IMR-90 (cell line): Measurements from ENCODE around the gene CDH13. TPM values are rescaled to one million over a fixed set of nuclear protein-coding genes. Genes with fewer than 3 reads are reported as not detected.

Experiments
- ATAC-seq: fragments of 200-7000 bp; cut with Tn5 transposase; 2 replicates; pipeline ENCODE4 v1.9.1; 2020; ENCODE audit warnings: low read depth, mild to moderate bottlenecking, moderate library complexity
- BruUV-seq: library from RNA; stranded (reverse); fragments of 400-500 nt; replicated peaks from 2 replicates; lab custom pipeline; 2021; lab: Mats Ljungman, UMichigan
- CTCF ChIA-PET: fragments of 300-600 bp; formaldehyde crosslinking; extraction: SDS; loops from one replicate; lab custom pipeline; 2021; ENCODE audit warnings: antibody characterized with exemption; lab: Yijun Ruan, JAX
- POLR2A ChIA-PET: fragments of 300-600 bp; sonication (Branson Sonifier 250); formaldehyde crosslinking; loops from one replicate; lab custom pipeline; 2022; ENCODE audit warnings: antibody characterized with exemption; ENCODE audit not compliant: unreplicated experiment; lab: Charles Lee
- DNase-seq: peaks from one replicate; pipeline ENCODE4 v3.0.0; 2013
- H2AFZ ChIP-seq: replicated peaks from 2 replicates; pipeline ENCODE3; 2013; ENCODE audit warnings: low read length, mild to moderate bottlenecking; ENCODE audit not compliant: poor library complexity
- H2AK5ac ChIP-seq: 2 replicates; pipeline ENCODE4 v1.6.1; 2013; ENCODE audit warnings: low read depth, low read length, inconsistent platforms
- H2AK9ac ChIP-seq: replicated peaks from 2 replicates; pipeline ENCODE3; 2013; ENCODE audit warnings: mild to moderate bottlenecking, low read depth, low read length, moderate library complexity; ENCODE audit not compliant: poor library complexity
- H2BK120ac ChIP-seq: 2 replicates; pipeline ENCODE4 v1.6.1; 2013; ENCODE audit warnings: low read depth, low read length, inconsistent platforms
- H2BK15ac ChIP-seq: 3 replicates; pipeline ENCODE4 v1.6.1; 2013; ENCODE audit warnings: low read depth, low read length, inconsistent platforms
- H2BK20ac ChIP-seq: 2 replicates; pipeline ENCODE4 v1.6.1; 2013; ENCODE audit warnings: low read depth, mild to moderate bottlenecking, inconsistent platforms, low read length, moderate library complexity
- H2BK5ac ChIP-seq: 2 replicates; pipeline ENCODE4 v1.6.1; 2013; ENCODE audit warnings: mild to moderate bottlenecking, low read depth, low read length, inconsistent platforms; ENCODE audit not compliant: poor library complexity, severe bottlenecking
- H3K14ac ChIP-seq: replicated peaks from 2 replicates; pipeline ENCODE4 v1.6.1; 2013; ENCODE audit warnings: low read depth, low read length, inconsistent platforms
- H3K18ac ChIP-seq: 2 replicates; pipeline ENCODE4 v1.6.1; 2013; ENCODE audit warnings: low read depth, low read length, control low read depth
- H3K23ac ChIP-seq: 2 replicates; pipeline ENCODE4 v1.6.1; 2013; ENCODE audit warnings: low read depth, low read length, inconsistent platforms
- H3K27ac ChIP-seq: 2 replicates; pipeline ENCODE4 v1.5.1; 2013; ENCODE audit warnings: mild to moderate bottlenecking, control low read depth, low read length; ENCODE audit not compliant: insufficient read depth
- H3K27me3 ChIP-seq: 2 replicates; pipeline ENCODE4 v1.6.1; 2013; ENCODE audit warnings: low read length; ENCODE audit not compliant: control insufficient read depth, insufficient read depth
- H3K36me3 ChIP-seq: 2 replicates; pipeline ENCODE4 v1.6.1; 2013; ENCODE audit warnings: low read length, mixed read lengths; ENCODE audit not compliant: control insufficient read depth, insufficient read depth
- H3K4ac ChIP-seq: 2 replicates; pipeline ENCODE4 v1.6.1; 2013; ENCODE audit warnings: low read depth, low read length, inconsistent platforms
- H3K4me1 ChIP-seq: 2 replicates; pipeline ENCODE4 v1.6.1; 2013; ENCODE audit warnings: low read length, mixed read lengths; ENCODE audit not compliant: control insufficient read depth, insufficient read depth
- H3K4me2 ChIP-seq: 2 replicates; pipeline ENCODE4 v1.6.1; 2013; ENCODE audit warnings: low read depth, mild to moderate bottlenecking, control low read depth, low read length, moderate library complexity
- H3K4me3 ChIP-seq: 2 replicates; pipeline ENCODE4 v1.5.1; 2013; ENCODE audit warnings: low read depth, mild to moderate bottlenecking, control low read depth, low read length, moderate library complexity; ENCODE audit not compliant: insufficient read depth
- H3K56ac ChIP-seq: 2 replicates; pipeline ENCODE4 v1.6.1; 2013; ENCODE audit warnings: low read length, inconsistent platforms; ENCODE audit not compliant: insufficient read depth; ENCODE audit errors: extremely low read depth
- H3K79me1 ChIP-seq, 2 experiments: 2 replicates each; pipeline ENCODE4 v1.6.1; 2013; ENCODE audit warnings: low read length in 2 of 2, inconsistent platforms in 1 of 2, low read depth in 1 of 2
- H3K9ac ChIP-seq: 2 replicates; pipeline ENCODE4 v1.6.1; 2013; ENCODE audit warnings: low read depth, low read length, control low read depth
- H3K9me1 ChIP-seq: 2 replicates; pipeline ENCODE4 v1.6.1; 2013; ENCODE audit warnings: low read length, inconsistent platforms; ENCODE audit not compliant: insufficient read depth
- H3K9me3 ChIP-seq: 2 replicates; pipeline ENCODE4 v1.6.1; 2013; ENCODE audit warnings: low read length; ENCODE audit not compliant: control insufficient read depth, insufficient read depth
- H4K20me1 ChIP-seq: 2 replicates; pipeline ENCODE4 v1.6.1; 2013; ENCODE audit warnings: low read length, inconsistent platforms; ENCODE audit not compliant: insufficient read depth
- H4K5ac ChIP-seq: 2 replicates; pipeline ENCODE4 v1.6.1; 2013; ENCODE audit warnings: mild to moderate bottlenecking, low read depth, low read length, control low read depth
- H4K8ac ChIP-seq, 2 experiments: 2 replicates each; pipeline ENCODE4 v1.6.1; 2013; ENCODE audit warnings: low read depth in 2 of 2, low read length in 2 of 2, control low read depth in 1 of 2, inconsistent platforms in 1 of 2
- H4K91ac ChIP-seq: 2 replicates; pipeline ENCODE4 v1.6.1; 2013; ENCODE audit warnings: low read depth, low read length, inconsistent platforms; ENCODE audit not compliant: insufficient read depth
- BHLHE40 ChIP-seq: fragments of 150-350 bp; IDR thresholded peaks from 2 replicates; pipeline ENCODE4 v1.6.1; 2016; ENCODE audit warnings: mild to moderate bottlenecking, low read depth, low read length
- CEBPB ChIP-seq: IDR thresholded peaks from 2 replicates; pipeline ENCODE4 v1.6.1; 2012; ENCODE audit warnings: low read depth, low read length, improper control_type of control experiment
- CHD1 ChIP-seq: IDR thresholded peaks from 2 replicates; pipeline ENCODE4 v1.6.1; 2012; ENCODE audit warnings: low read depth, low read length, improper control_type of control experiment
- CTCF ChIP-seq: conservative IDR thresholded peaks from 2 replicates; pipeline ENCODE4 v1.5.1; 2012; ENCODE audit warnings: mild to moderate bottlenecking, low read depth, low read length, improper control_type of control experiment
- ELK1 ChIP-seq: fragments of 150-350 bp; IDR thresholded peaks from 2 replicates; pipeline ENCODE4 v1.6.1; 2016; ENCODE audit warnings: low read depth, mild to moderate bottlenecking, low read length, moderate library complexity, borderline replicate concordance
- FOS ChIP-seq: fragments of 150-350 bp; IDR thresholded peaks from 2 replicates; pipeline ENCODE4 v1.6.1; 2016; ENCODE audit warnings: low read depth, low read length
- MAZ ChIP-seq: IDR thresholded peaks from 2 replicates; pipeline ENCODE4 v1.6.1; 2012; ENCODE audit warnings: low read depth, mild to moderate bottlenecking, low read length, improper control_type of control experiment, moderate library complexity, borderline replicate concordance
- MXI1 ChIP-seq: IDR thresholded peaks from 2 replicates; pipeline ENCODE4 v1.6.1; 2012; ENCODE audit warnings: low read depth, mild to moderate bottlenecking, low read length, moderate library complexity, borderline replicate concordance
- NFE2L2 ChIP-seq: fragments of 150-350 bp; IDR thresholded peaks from 2 replicates; pipeline ENCODE4 v1.6.1; 2016; ENCODE audit warnings: low read depth, mild to moderate bottlenecking, low read length
- POLR2A ChIP-seq: IDR thresholded peaks from 2 replicates; pipeline ENCODE4 v1.6.1; 2012; ENCODE audit warnings: mild to moderate bottlenecking, low read depth, low read length
- RAD21 ChIP-seq: IDR thresholded peaks from 2 replicates; pipeline ENCODE4 v1.6.1; 2012; ENCODE audit warnings: low read length, improper control_type of control experiment
- RCOR1 ChIP-seq: IDR thresholded peaks from 2 replicates; pipeline ENCODE4 v1.6.1; 2012; ENCODE audit warnings: mild to moderate bottlenecking, low read length, improper control_type of control experiment; ENCODE audit not compliant: insufficient replicate concordance
- RFX5 ChIP-seq: IDR thresholded peaks from 2 replicates; pipeline ENCODE4 v1.8.0; 2012; ENCODE audit warnings: low read depth, mild to moderate bottlenecking, low read length, moderate library complexity
- SMC3 ChIP-seq: fragments of 150-350 bp; IDR thresholded peaks from 2 replicates; pipeline ENCODE4 v1.6.1; 2016; ENCODE audit warnings: low read depth, mild to moderate bottlenecking, antibody characterized with exemption, low read length, moderate library complexity
- USF2 ChIP-seq: fragments of 150-350 bp; IDR thresholded peaks from 2 replicates; pipeline ENCODE4 v1.6.1; 2017; ENCODE audit warnings: mild to moderate bottlenecking, antibody characterized with exemption, low read length, low read depth
- WGBS, 2 experiments: methylation state at CpG; one replicate each; pipeline versions ENCODE4 v1.1.5 to v1.1.7; 2013; ENCODE audit warnings: missing lambda C conversion rate in 2 of 2; ENCODE audit not compliant: insufficient read length in 1 of 2; ENCODE audit errors: extremely low coverage in 2 of 2; 5-methylcytosine and 5-hydroxymethylcytosine counted together
- dilution Hi-C: fragments of 300-500 bp; cut with HindIII; formaldehyde crosslinking; loops from one replicate; pipeline ENCODE4 v1.14.3; 2018; ENCODE audit warnings: low sequenced_read_pairs; ENCODE audit not compliant: unreplicated experiment
- in situ Hi-C: fragments of 300-500 bp; cut with MboI; formaldehyde crosslinking; loops from 3 replicates; pipeline ENCODE4 v1.14.3; 2019; ENCODE audit warnings: low sequenced_read_pairs, inconsistent platforms, mixed read lengths
- intact Hi-C: fragments of 100-400 bp; cut with micrococcal nuclease; formaldehyde crosslinking; loops from 2 replicates; pipeline ENCODE4 v1.10.0; 2022
- polyA plus RNA-seq, 3 experiments: library from polyadenylated mRNA; depleted of rRNA; stranded (reverse); fragments of >200 nt; gene quantifications; 2 replicates each; pipeline ENCODE4 v1.2.3, GENCODE V29; 2012; ENCODE audit warnings: low replicate concordance in 1 of 3
- total RNA-seq: library from RNA; depleted of rRNA; stranded (reverse); fragments of >200 nt; gene quantifications from 2 replicates; pipeline ENCODE4 v1.2.3, GENCODE V29; 2012

CDH13 gene
- total and polyA plus RNA-seq, 2 of the 4 experiments (the other 2 are of a cell fraction) = 61.6 to 74.7 TPM

- Histone ChIP-seq H3K18ac (no peak overlapping the region), H3K9ac (no peak overlapping the region), H4K8ac (no peak overlapping the region), H3K9me3 (no peaks in the 10 kb centered on the region), H4K5ac (no peak overlapping the region), H2BK120ac (no peak overlapping the region), H3K27ac (no peak overlapping the region), H3K4ac (no peak overlapping the region), H3K27me3 (no peaks in the 10 kb centered on the region), H3K9me1 (no peaks in the 10 kb centered on the region), H2AFZ (no peak overlapping the region), H3K56ac (no peak overlapping the region), H3K4me2 (no peak overlapping the region), H2BK5ac (no peak overlapping the region), H3K79me1 (no peaks in the 10 kb centered on the region), H3K4me3 (no peak overlapping the region), H3K14ac (no peak overlapping the region), H2BK15ac (no peak overlapping the region), H3K36me3 (no peaks in the 10 kb centered on the region), H4K20me1 (no peaks in the 10 kb centered on the region), H4K91ac (no peak overlapping the region), H2AK9ac (no peak overlapping the region), H2BK20ac (no peak overlapping the region), H2AK5ac (no peak overlapping the region), H3K4me1 (no peaks in the 10 kb centered on the region), H3K23ac (no peak overlapping the region)
- in situ Hi-C loops = no loop called here
- ChIA-PET CTCF (no interaction called here), POLR2A (no interaction called here)
- intact Hi-C loops = loop anchor here (10.0 kb wide), 1 partner anchor 208 kb away; no protein-coding TSS in a partner anchor
- no CpG with 5 or more reads among the region's 2 CpGs for WGBS, 2 experiments
- TF ChIP-seq SMC3 (no peak), NFE2L2 (no peak), RCOR1 (no peak), BHLHE40 (no peak), FOS (no peak), ELK1 (no peak), RFX5 (no peak), MAZ (no peak), RAD21 (no peak), CHD1 (no peak), MXI1 (no peak), CEBPB (no peak), USF2 (no peak), POLR2A (no peak), CTCF (no peak)
- dilution Hi-C loops = no loop called here
- ATAC-seq (no peak), DNase-seq (no peak)
- BruUV-seq = no TSS peak
These were observed 536.0 kb downstream of the CDH13 start for GRCh38 chr16:83162791-83163190.
